Measurements from ENCODE around the gene PAM. TPM values are rescaled to one million over a fixed set of nuclear protein-coding genes. Genes with fewer than 3 reads are reported as not detected.

Gene PAM
- total and polyA plus RNA-seq, 2 of the 8 experiments (the other 6 are each of a cell fraction or from before 2014, with no cell fraction given) = 30.4 to 67.8 TPM

DNA sequence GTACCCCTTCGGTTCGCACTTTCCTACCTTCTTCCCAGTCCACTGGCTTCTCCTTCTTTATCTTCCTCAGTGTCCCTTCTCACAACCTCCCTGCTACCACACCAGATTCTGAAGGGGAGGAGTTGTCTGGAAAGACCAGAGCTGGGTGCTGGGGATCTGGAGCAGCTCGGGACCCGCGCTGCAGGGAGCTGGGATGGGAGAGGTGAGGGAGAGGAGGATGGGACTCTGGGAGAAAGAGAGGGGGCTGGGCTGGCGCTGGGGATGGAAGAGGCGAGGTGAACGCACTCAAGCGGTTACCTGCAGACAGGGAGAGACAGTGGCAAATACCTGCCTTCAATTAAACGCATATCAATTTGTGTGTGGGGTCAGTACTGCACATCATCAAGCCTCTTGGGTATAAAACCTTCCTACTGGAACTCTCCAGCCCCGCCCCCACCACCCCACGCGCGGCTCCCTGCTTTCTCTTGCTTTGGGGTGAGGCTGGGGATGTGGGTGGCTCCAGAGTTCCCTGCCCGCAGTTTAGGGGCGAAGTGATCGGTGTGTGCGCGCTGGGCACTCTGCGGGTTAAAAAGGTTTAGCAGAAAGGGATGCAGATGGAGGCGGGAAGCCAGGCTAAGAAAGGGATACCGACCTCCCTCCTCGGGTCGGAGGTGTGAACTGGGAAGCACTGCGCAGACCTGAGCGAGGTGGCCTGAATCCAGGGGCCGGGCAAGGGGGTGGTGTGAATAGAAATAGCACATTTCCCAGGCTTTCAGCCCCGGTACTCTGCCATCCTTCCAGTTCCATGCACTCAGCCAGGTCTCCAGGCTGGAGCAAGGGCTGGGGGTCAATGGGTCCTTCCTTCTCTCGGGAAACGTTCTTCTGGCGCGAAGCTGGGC, 977 bp upstream of the PAM start (continued):
- TF ChIP-seq, protein P1, sequence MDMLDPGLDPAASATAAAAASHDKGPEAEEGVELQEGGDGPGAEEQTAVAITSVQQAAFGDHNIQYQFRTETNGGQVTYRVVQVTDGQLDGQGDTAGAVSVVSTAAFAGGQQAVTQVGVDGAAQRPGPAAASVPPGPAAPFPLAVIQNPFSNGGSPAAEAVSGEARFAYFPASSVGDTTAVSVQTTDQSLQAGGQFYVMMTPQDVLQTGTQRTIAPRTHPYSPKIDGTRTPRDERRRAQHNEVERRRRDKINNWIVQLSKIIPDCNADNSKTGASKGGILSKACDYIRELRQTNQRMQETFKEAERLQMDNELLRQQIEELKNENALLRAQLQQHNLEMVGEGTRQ (IDR thresholded peaks at IDR 0.05; ENCODE audit: low read length) = no peak
- TF ChIP-seq, protein P2, sequence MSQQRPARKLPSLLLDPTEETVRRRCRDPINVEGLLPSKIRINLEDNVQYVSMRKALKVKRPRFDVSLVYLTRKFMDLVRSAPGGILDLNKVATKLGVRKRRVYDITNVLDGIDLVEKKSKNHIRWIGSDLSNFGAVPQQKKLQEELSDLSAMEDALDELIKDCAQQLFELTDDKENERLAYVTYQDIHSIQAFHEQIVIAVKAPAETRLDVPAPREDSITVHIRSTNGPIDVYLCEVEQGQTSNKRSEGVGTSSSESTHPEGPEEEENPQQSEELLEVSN (IDR thresholded peaks at IDR 0.05) = peak; percentile 92
- TF ChIP-seq POU5F1 (IDR thresholded peaks at IDR 0.05; ENCODE audit: low read depth, low read length) = no peak

Data from H1 (cell line).